DOHH2 (cell line): ENCODE data around the gene ABHD10.

Experiments
- CTCF ChIP-seq: fragments of 200-600 bp; sonication (generic); IDR thresholded peaks from one replicate; pipeline ENCODE4 v1.5.1; 2014; ENCODE audit warnings: antibody characterized with exemption, mild to moderate bottlenecking, low read depth, low read length; ENCODE audit not compliant: poor library complexity, severe bottlenecking
- EZH2phosphoT487 ChIP-seq: fragments of 200-600 bp; sonication (generic); IDR thresholded peaks from 2 replicates; pipeline ENCODE4 v1.6.1; 2017; ENCODE audit warnings: borderline replicate concordance, mild to moderate bottlenecking, antibody characterized with exemption, low read length, moderate library complexity, mixed read lengths

DNA sequence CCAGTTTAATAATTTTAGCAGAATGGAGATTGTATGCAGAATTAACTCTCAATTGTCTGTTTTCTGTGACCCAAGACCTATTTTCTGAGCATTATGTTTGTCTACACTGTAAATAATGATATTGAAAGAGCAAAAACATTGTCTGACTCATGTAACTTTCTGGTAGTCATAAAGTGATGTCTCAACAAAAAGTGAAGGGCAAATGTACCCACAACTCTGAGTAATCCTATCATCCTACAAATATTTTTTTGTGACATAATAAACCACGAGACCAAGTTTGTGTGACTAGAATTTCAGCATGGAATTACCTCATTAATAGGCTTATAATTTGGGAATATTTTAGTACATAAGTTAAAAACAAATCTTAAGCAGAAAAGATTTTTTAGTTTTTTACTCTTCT, 15.4 kb upstream of the ABHD10 start:
- no peak for TF ChIP-seq CTCF
- no peak for TF ChIP-seq EZH2phosphoT487
